Smooth muscle cell (in vitro differentiated cells): ENCODE measurements around the gene TET3. TPM values are rescaled to one million over a fixed set of nuclear protein-coding genes. Genes with fewer than 3 reads are reported as not detected.

ENCODE experiments used
- DNase-seq: peaks from one replicate; lab custom pipeline; 2025; ENCODE audit not compliant: unreplicated experiment; lab: John Stamatoyannopoulos, UW
- H2AFZ ChIP-seq: fragments of 200-600 bp; sonication (generic); 2 replicates; pipeline ENCODE4 v1.6.0; 2016; ENCODE audit warnings: antibody characterized with exemption, low read depth, mild to moderate bottlenecking
- H3F3A ChIP-seq: fragments of 200-600 bp; sonication (generic); 2 replicates; pipeline ENCODE4 v1.6.0; 2017; ENCODE audit warnings: antibody characterized with exemption, low read depth
- H3K27ac ChIP-seq: fragments of 200-600 bp; sonication (generic); 2 replicates; pipeline ENCODE4 v1.5.1; 2016; ENCODE audit warnings: low read depth, mild to moderate bottlenecking
- H3K27me3 ChIP-seq: fragments of 200-600 bp; sonication (generic); 2 replicates; pipeline ENCODE4 v1.6.1; 2016; ENCODE audit warnings: low read depth, mild to moderate bottlenecking
- H3K36me3 ChIP-seq: fragments of 200-600 bp; sonication (generic); 2 replicates; pipeline ENCODE4 v1.5.1; 2016; ENCODE audit warnings: low read depth
- H3K4me1 ChIP-seq: fragments of 200-600 bp; sonication (generic); 2 replicates; pipeline ENCODE4 v1.5.1; 2016; ENCODE audit warnings: low read depth
- H3K4me2 ChIP-seq: fragments of 200-600 bp; sonication (generic); 2 replicates; pipeline ENCODE4 v1.6.0; 2016; ENCODE audit warnings: mild to moderate bottlenecking
- H3K4me3 ChIP-seq: fragments of 200-600 bp; sonication (generic); 2 replicates; pipeline ENCODE4 v1.5.1; 2016; ENCODE audit warnings: mild to moderate bottlenecking
- H3K79me2 ChIP-seq: fragments of 200-600 bp; sonication (generic); 2 replicates; pipeline ENCODE4 v1.6.0; 2016; ENCODE audit warnings: low read depth, mild to moderate bottlenecking
- H3K9ac ChIP-seq: fragments of 200-600 bp; sonication (generic); 2 replicates; pipeline ENCODE4 v1.6.0; 2016; ENCODE audit warnings: low read depth
- H3K9me3 ChIP-seq: fragments of 200-600 bp; sonication (generic); replicated peaks from 2 replicates; pipeline ENCODE4 v1.5.1; 2016; ENCODE audit warnings: low read depth
- H4K20me1 ChIP-seq: fragments of 200-600 bp; sonication (generic); 2 replicates; pipeline ENCODE4 v1.6.0; 2016; ENCODE audit warnings: low read depth
- WGBS: methylation state at CpG from one replicate; pipeline ENCODE4 v1.1.7; 2016; ENCODE audit warnings: low lambda C conversion rate; 5-methylcytosine and 5-hydroxymethylcytosine counted together
- polyA plus RNA-seq: library from polyadenylated mRNA; unstranded; fragments of >200 nt; fragmentation: Nextera tagmentation; extraction: Ambion mirVana; gene quantifications from 2 replicates; pipeline ENCODE4 v1.2.1, GENCODE V29; 2016
- total RNA-seq: library from RNA; depleted of rRNA; stranded (reverse); fragments of >200 nt; gene quantifications from 2 replicates; pipeline ENCODE4 v1.2.3, GENCODE V29; 2014
- TF ChIP-seq, protein P1 (sequence below): fragments of 200-600 bp; sonication (generic); IDR thresholded peaks from 2 replicates; pipeline ENCODE4 v1.5.1; 2017; ENCODE audit warnings: borderline replicate concordance, mild to moderate bottlenecking, antibody characterized with exemption; ENCODE audit not compliant: insufficient read depth, poor library complexity, severe bottlenecking

Gene TET3
- total and polyA plus RNA-seq, 2 experiments from 2014 or later = 3.2 to 12.7 TPM

DNA sequence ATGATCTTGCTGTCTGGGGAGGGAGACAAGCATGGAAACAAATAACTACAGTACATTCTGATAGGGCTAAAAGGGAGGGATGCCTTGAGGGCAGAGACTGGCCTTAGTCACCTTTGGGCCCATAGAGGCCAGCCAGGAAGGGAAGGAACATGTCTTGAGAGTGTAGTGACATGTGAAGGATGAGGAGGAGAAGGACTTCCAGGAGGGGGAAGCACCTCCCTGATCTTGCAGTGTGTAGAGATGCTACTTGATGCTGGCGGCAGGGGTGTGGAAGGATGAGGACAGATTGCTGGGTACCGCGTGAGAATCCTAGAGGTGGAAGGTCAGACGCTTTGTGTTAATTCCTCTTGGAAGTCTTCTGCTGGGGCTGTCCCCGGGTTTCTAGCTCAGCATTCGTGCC, 13.1 kb downstream of the TET3 start:
- WGBS = 96% methylated on average over 6 of the region's 6 CpGs
- TF ChIP-seq, protein P1, sequence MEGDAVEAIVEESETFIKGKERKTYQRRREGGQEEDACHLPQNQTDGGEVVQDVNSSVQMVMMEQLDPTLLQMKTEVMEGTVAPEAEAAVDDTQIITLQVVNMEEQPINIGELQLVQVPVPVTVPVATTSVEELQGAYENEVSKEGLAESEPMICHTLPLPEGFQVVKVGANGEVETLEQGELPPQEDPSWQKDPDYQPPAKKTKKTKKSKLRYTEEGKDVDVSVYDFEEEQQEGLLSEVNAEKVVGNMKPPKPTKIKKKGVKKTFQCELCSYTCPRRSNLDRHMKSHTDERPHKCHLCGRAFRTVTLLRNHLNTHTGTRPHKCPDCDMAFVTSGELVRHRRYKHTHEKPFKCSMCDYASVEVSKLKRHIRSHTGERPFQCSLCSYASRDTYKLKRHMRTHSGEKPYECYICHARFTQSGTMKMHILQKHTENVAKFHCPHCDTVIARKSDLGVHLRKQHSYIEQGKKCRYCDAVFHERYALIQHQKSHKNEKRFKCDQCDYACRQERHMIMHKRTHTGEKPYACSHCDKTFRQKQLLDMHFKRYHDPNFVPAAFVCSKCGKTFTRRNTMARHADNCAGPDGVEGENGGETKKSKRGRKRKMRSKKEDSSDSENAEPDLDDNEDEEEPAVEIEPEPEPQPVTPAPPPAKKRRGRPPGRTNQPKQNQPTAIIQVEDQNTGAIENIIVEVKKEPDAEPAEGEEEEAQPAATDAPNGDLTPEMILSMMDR = no peak
- Histone ChIP-seq H3F3A (peaks cover 10% of the 10 kb centered on the region), H2AFZ (no peak overlapping the region), H3K4me1 (peaks cover 28% of the 10 kb centered on the region), H3K9me3 (no peaks in the 10 kb centered on the region), H3K9ac (no peak overlapping the region), H3K4me3 (no peak overlapping the region), H3K36me3 (no peaks in the 10 kb centered on the region), H3K4me2 (no peak overlapping the region), H3K27ac (no peak overlapping the region), H3K79me2 (peaks cover 19% of the 10 kb centered on the region), H3K27me3 (no peaks in the 10 kb centered on the region), H4K20me1 (peaks cover 67% of the 10 kb centered on the region)
- DNase-seq = no peak

DNA sequence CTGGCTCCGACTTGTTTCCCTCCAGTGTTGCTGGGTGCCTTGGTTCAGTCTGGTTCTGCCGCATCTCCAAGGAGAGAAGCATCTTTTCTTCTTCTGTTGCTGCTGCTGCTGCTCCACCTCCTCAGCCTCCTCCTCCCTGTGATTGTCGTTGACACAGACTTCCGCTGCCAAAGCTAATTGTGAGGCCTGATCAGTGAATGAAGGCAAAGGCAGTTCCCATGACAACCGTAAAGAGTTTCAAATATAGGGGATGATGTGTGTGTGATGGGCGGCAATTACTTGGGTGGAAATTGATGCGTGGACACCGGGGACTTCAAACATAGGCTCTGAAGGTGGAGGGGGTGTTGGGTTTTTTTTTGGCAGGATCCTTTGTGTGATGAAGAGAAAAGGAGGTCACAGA, 13.7 kb downstream of the TET3 start:
- H3K9ac ChIP-seq = no peak overlapping the region
- peaks cover 66% of the 10 kb centered on the region for H4K20me1 ChIP-seq
- no peaks in the 10 kb centered on the region for H3K9me3 ChIP-seq
- no peak overlapping the region for H3K4me3 ChIP-seq
- H3K36me3 ChIP-seq = no peaks in the 10 kb centered on the region
- peaks cover 15% of the 10 kb centered on the region for H3K79me2 ChIP-seq
- H3K4me1 ChIP-seq = peaks cover 28% of the 10 kb centered on the region
- WGBS = 85% methylated on average over 8 of the region's 8 CpGs
- peaks cover 10% of the 10 kb centered on the region for H3F3A ChIP-seq
- no peak for DNase-seq
- H3K27me3 ChIP-seq = no peaks in the 10 kb centered on the region
- no peak overlapping the region for H3K4me2 ChIP-seq
- TF ChIP-seq, protein P1 = no peak
- peak overlapping the region; percentile 40 for H3K27ac ChIP-seq
- H2AFZ ChIP-seq = no peak overlapping the region

DNA sequence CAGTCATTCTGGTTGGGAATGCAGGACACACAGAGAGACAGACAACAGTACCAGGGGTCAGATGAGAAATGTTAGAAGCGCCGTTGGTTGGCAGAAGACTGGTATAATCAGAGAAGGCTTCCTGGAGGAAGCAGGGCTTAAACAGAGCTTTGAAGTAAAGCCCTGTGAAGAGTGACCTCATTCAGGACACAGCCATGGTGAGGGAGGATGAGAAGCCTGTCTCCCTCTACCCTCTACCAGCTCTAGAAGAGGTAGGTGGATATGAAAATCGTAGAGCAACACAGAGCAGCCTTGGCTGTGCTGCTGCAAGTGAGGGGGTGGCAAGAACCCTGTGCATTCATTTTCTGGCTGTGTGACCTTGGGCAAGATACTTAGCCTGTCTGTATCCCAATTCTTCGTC, 14.2 kb downstream of the TET3 start:
- Histone ChIP-seq H3K79me2 (peaks cover 12% of the 10 kb centered on the region), H3K9me3 (no peaks in the 10 kb centered on the region), H3F3A (peaks cover 10% of the 10 kb centered on the region), H3K27ac (peak overlapping the region; percentile 40), H3K9ac (no peak overlapping the region), H4K20me1 (peaks cover 64% of the 10 kb centered on the region), H3K4me1 (peaks cover 33% of the 10 kb centered on the region), H2AFZ (no peak overlapping the region), H3K36me3 (no peaks in the 10 kb centered on the region), H3K4me2 (no peak overlapping the region), H3K4me3 (no peak overlapping the region), H3K27me3 (no peaks in the 10 kb centered on the region)
- no peak for DNase-seq
- WGBS = 36% methylated on average over 4 of the region's 4 CpGs
- TF ChIP-seq, protein P1 = no peak

DNA sequence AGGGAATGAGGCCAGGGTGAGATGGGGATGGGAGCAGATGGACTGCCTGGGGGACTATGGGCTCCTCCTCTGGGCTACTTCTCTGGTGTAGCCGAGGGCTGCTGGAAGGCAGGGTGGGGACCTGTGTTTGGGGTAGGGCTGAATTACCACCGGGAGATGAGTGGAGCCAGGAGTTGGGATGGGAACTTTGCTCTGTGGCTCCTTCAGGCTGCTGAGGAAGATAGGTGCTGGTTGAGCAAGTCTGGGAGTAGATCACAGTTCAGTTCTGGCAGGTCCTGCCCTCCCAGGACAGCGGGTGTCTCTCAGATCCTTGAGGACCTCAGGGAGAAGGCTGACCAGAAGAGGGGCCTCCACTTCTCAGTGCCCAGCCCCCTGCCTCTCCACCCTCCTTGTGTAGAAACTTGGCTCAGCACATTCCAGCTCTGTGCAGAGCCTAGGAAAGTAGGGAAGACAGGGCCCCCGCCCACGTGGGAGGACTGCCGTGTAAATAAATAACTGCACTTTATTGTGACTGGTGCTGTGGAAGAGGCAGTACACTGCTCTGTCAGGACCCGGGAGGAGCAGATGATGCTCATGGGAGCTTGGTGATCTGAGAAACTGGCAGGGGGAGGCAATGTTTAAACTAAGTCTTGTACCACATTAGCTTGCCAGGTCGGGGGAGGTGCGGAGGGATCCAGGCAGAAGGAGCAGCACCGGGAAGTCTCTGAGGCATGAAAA, 15.3 kb downstream of the TET3 start:
- Histone ChIP-seq H3K79me2 (peaks cover 18% of the 10 kb centered on the region), H4K20me1 (peaks cover 69% of the 10 kb centered on the region), H2AFZ (no peak overlapping the region), H3K27me3 (no peaks in the 10 kb centered on the region), H3K27ac (peak overlapping the region; percentile 40), H3K9ac (no peak overlapping the region), H3K4me2 (peak overlapping the region; percentile 59), H3K4me3 (peak overlapping the region; percentile 2), H3K36me3 (no peaks in the 10 kb centered on the region), H3K4me1 (peaks cover 44% of the 10 kb centered on the region), H3F3A (peaks cover 10% of the 10 kb centered on the region), H3K9me3 (no peaks in the 10 kb centered on the region)
- DNase-seq = no peak
- WGBS = 30% methylated on average over 10 of the region's 10 CpGs
- TF ChIP-seq, protein P1 = no peak
